OCI-LY7 (cell line): ENCODE measurements around the gene CAPRIN1.

Experiments used
- EZH2phosphoT487 ChIP-seq: fragments of 200-600 bp; sonication (generic); IDR thresholded peaks from 2 replicates; pipeline ENCODE4 v1.6.1; 2018; ENCODE audit warnings: low read depth, borderline replicate concordance, mild to moderate bottlenecking, mixed run types, antibody characterized with exemption, low read length, moderate library complexity, mixed read lengths
- TF ChIP-seq, protein P1 (sequence below): fragments of 200-600 bp; sonication (generic); conservative IDR thresholded peaks from 2 replicates; pipeline ENCODE4 v1.5.1; 2014; ENCODE audit warnings: mild to moderate bottlenecking, antibody characterized with exemption, low read length, moderate library complexity, mixed read lengths

DNA sequence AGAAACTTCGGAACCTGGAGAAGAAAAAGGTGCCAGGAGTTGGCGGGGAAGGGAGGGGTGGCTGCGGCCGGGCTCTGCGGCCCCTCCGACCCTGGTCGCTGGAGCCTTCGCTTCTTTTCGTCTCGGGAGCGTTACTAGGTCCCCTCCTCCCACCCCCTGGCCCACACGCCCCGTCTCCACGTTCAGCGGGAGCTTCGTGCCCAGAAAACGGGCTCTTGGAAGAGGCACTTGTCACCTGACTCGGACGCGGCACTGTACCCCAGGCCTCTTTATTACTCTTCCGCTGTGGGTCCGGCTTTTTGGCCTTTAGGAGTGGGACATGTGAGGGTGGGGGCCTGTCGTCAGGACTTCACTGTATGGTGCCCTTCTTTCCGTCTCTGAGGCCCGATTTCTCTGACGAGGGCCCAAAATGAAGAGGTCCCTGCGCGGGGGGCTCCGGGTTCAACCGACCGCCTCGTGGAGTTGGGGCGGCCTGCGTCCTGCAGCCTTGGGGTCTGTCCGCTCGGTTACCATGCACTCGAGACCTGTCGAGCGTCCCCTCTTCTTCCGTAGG, 1.2 kb downstream of the CAPRIN1 start:
- TF ChIP-seq, protein P1, sequence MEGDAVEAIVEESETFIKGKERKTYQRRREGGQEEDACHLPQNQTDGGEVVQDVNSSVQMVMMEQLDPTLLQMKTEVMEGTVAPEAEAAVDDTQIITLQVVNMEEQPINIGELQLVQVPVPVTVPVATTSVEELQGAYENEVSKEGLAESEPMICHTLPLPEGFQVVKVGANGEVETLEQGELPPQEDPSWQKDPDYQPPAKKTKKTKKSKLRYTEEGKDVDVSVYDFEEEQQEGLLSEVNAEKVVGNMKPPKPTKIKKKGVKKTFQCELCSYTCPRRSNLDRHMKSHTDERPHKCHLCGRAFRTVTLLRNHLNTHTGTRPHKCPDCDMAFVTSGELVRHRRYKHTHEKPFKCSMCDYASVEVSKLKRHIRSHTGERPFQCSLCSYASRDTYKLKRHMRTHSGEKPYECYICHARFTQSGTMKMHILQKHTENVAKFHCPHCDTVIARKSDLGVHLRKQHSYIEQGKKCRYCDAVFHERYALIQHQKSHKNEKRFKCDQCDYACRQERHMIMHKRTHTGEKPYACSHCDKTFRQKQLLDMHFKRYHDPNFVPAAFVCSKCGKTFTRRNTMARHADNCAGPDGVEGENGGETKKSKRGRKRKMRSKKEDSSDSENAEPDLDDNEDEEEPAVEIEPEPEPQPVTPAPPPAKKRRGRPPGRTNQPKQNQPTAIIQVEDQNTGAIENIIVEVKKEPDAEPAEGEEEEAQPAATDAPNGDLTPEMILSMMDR = no peak
- no peak for TF ChIP-seq EZH2phosphoT487
